Progenitor cell of endocrine pancreas (in vitro differentiated cells): ENCODE results near the gene RANBP2. TPM values are rescaled to one million over a fixed set of nuclear protein-coding genes. Genes with fewer than 3 reads are reported as not detected.

Experiments used
- DNase-seq: peaks from one replicate; pipeline ENCODE4 v3.0.0; 2021; ENCODE audit warnings: low spot score; ENCODE audit not compliant: unreplicated experiment
- H3K27ac Mint-ChIP-seq: 2 replicates; pipeline ENCODE4 v1.8.0; 2021; ENCODE audit warnings: mild to moderate bottlenecking, moderate library complexity, mixed read lengths
- H3K27me3 Mint-ChIP-seq: 2 replicates; pipeline ENCODE4 v1.8.0; 2021; ENCODE audit warnings: mixed read lengths
- H3K36me3 Mint-ChIP-seq: 2 replicates; pipeline ENCODE4 v1.8.0; 2022; ENCODE audit warnings: mixed read lengths; ENCODE audit not compliant: insufficient read depth
- H3K4me1 Mint-ChIP-seq: 2 replicates; pipeline ENCODE4 v1.8.0; 2021; ENCODE audit warnings: low read depth, mixed read lengths
- H3K4me3 Mint-ChIP-seq: 2 replicates; pipeline ENCODE4 v1.8.0; 2021; ENCODE audit warnings: low read depth, mild to moderate bottlenecking, moderate library complexity, mixed read lengths
- H3K9me3 Mint-ChIP-seq: 2 replicates; pipeline ENCODE4 v1.8.0; 2021; ENCODE audit warnings: low read depth, mixed read lengths
- CTCF ChIP-seq: fragments of 200-600 bp; sonication (generic); IDR thresholded peaks from one replicate; pipeline ENCODE4 v1.5.0; 2021; ENCODE audit warnings: antibody characterized with exemption, mild to moderate bottlenecking; ENCODE audit not compliant: unreplicated experiment
- total RNA-seq: library from RNA; stranded (reverse); gene quantifications from 2 replicates; pipeline ENCODE4 v1.2.1, GENCODE V29; 2021

The RANBP2 gene
- total RNA-seq, 1 donor from 2014 or later: 77.9 TPM

GRCh38 chr2:108809936-108810335 lies 90.7 kb downstream of the RANBP2 start:
- H3K27ac Mint-ChIP-seq: no peak overlapping the region
- no peak for DNase-seq
- no peaks in the 10 kb centered on the region for H3K4me1 Mint-ChIP-seq
- H3K27me3 Mint-ChIP-seq: no peaks in the 10 kb centered on the region
- peaks cover 59% of the 10 kb centered on the region for H3K36me3 Mint-ChIP-seq
- TF ChIP-seq CTCF: no peak
- H3K4me3 Mint-ChIP-seq: no peak overlapping the region
- peaks cover 30% of the 10 kb centered on the region for H3K9me3 Mint-ChIP-seq

- H3K36me3 Mint-ChIP-seq: peaks cover 56% of the 10 kb centered on the region
- no peaks in the 10 kb centered on the region for H3K4me1 Mint-ChIP-seq
- no peaks in the 10 kb centered on the region for H3K27me3 Mint-ChIP-seq
- peaks cover 30% of the 10 kb centered on the region for H3K9me3 Mint-ChIP-seq
- no peak overlapping the region for H3K4me3 Mint-ChIP-seq
- no peak for DNase-seq
- peak overlapping the region; percentile 87 for H3K27ac Mint-ChIP-seq
- TF ChIP-seq CTCF: no peak
These were observed 92.0 kb downstream of the RANBP2 start for GRCh38 chr2:108810993-108811957.

GRCh38 chr2:108813732-108814131 lies 94.5 kb downstream of the RANBP2 start:
- Mint-ChIP-seq H3K36me3 (peaks cover 54% of the 10 kb centered on the region), H3K27me3 (no peaks in the 10 kb centered on the region), H3K4me1 (no peaks in the 10 kb centered on the region), H3K27ac (no peak overlapping the region), H3K9me3 (peaks cover 17% of the 10 kb centered on the region), H3K4me3 (no peak overlapping the region)
- no peak for DNase-seq
- TF ChIP-seq CTCF: no peak

GRCh38 chr2:108820482-108820881 lies 101.2 kb downstream of the RANBP2 start:
- Mint-ChIP-seq H3K27ac (no peak overlapping the region), H3K4me1 (peaks cover 7% of the 10 kb centered on the region), H3K9me3 (peaks cover 18% of the 10 kb centered on the region), H3K27me3 (no peaks in the 10 kb centered on the region), H3K36me3 (peaks cover 58% of the 10 kb centered on the region), H3K4me3 (no peak overlapping the region)
- DNase-seq: no peak
- TF ChIP-seq CTCF: no peak

GRCh38 chr2:108823286-108823685 lies 104.0 kb downstream of the RANBP2 start:
- H3K36me3 Mint-ChIP-seq: peaks cover 46% of the 10 kb centered on the region
- no peak for DNase-seq
- no peak overlapping the region for H3K4me3 Mint-ChIP-seq
- no peaks in the 10 kb centered on the region for H3K27me3 Mint-ChIP-seq
- H3K27ac Mint-ChIP-seq: peak overlapping the region; percentile 39
- H3K4me1 Mint-ChIP-seq: peaks cover 7% of the 10 kb centered on the region
- TF ChIP-seq CTCF: no peak
- peaks cover 18% of the 10 kb centered on the region for H3K9me3 Mint-ChIP-seq
